K562 (cell line): Measurements from ENCODE around the gene DGKE. TPM values are rescaled to one million over a fixed set of nuclear protein-coding genes. Genes with fewer than 3 reads are reported as not detected.

Experiments
- ATAC-seq: fragments of 200-7000 bp; cut with Tn5 transposase; 3 replicates; pipeline ENCODE4 v1.9.1; 2020; ENCODE audit warnings: moderate library complexity
- BruUV-seq: library from RNA; stranded (reverse); fragments of 400-500 nt; replicated peaks from 2 replicates; lab custom pipeline; 2021; lab: Mats Ljungman, UMichigan
- CTCF ChIA-PET: fragments of 300-600 bp; formaldehyde crosslinking; extraction: SDS; loops from one replicate; lab custom pipeline; 2021; ENCODE audit warnings: low intra/inter-chr PET ratio; lab: Yijun Ruan, JAX
- POLR2A ChIA-PET: fragments of 300-600, 350-650 bp; sonication (Branson Sonifier 250); formaldehyde crosslinking; extraction: SDS; loops from one replicate; lab custom pipeline; 2021; ENCODE audit warnings: antibody characterized with exemption, inconsistent platforms; lab: Yijun Ruan, JAX
- DNase-seq, 4 experiments: peaks; one replicate each; pipeline versions ENCODE4 v3.0.0 to v3.0.0-alpha.2; 2011 to 2018; ENCODE audit warnings: low spot score in 3 of 4, mixed read lengths in 3 of 4; ENCODE audit errors: extremely low read depth in 1 of 4
- FAIRE-seq: peaks from 2 replicates; lab custom pipeline; 2011; peaks lifted over from hg19 to GRCh38; lab: Jason Lieb, UNC
- H2AFZ ChIP-seq: 2 replicates; pipeline ENCODE4 v1.6.0; 2011; ENCODE audit warnings: low read depth, low read length, control low read depth, inconsistent platforms
- H3K27ac ChIP-seq: fragments of 200-600 bp; 3 replicates; pipeline ENCODE4 v1.8.0; 2011; ENCODE audit warnings: low read depth, mild to moderate bottlenecking, control low read depth, inconsistent platforms, low read length, moderate library complexity, mixed read lengths; ENCODE audit errors: extremely low read depth
- H3K27me3 ChIP-seq, 2 experiments: fragments of 300-600 bp in 1 of 2; 2 replicates in 1 of 2; 3 replicates in 1 of 2; pipeline versions ENCODE4 v1.6.0 to v1.8.0; 2011; ENCODE audit warnings: inconsistent platforms in 2 of 2, low read length in 2 of 2, mild to moderate bottlenecking in 1 of 2, mixed read lengths in 1 of 2, moderate library complexity in 1 of 2; ENCODE audit not compliant: control insufficient read depth in 2 of 2, insufficient read depth in 2 of 2
- H3K36me3 ChIP-seq: fragments of 300-600 bp; 3 replicates; pipeline ENCODE4 v1.8.0; 2011; ENCODE audit warnings: mild to moderate bottlenecking, low read length, inconsistent platforms; ENCODE audit not compliant: control insufficient read depth, insufficient read depth
- H3K4me1 ChIP-seq, 2 experiments: fragments of 200-600 bp in 1 of 2; replicated peaks in 1 of 2; 2 replicates in 1 of 2; 3 replicates in 1 of 2; pipeline versions ENCODE4 v1.5.1 to v1.8.0; 2011; ENCODE audit warnings: inconsistent platforms in 2 of 2, low read length in 2 of 2, mild to moderate bottlenecking in 1 of 2, mixed read lengths in 1 of 2, moderate library complexity in 1 of 2; ENCODE audit not compliant: control insufficient read depth in 2 of 2, insufficient read depth in 2 of 2
- H3K4me2 ChIP-seq: 2 replicates; pipeline ENCODE4 v1.6.1; 2011; ENCODE audit warnings: low read length, control low read depth, inconsistent platforms, mixed read lengths; ENCODE audit not compliant: insufficient read depth
- H3K4me3 ChIP-seq: fragments of 200-600 bp; sonication (generic), shearing (Covaris generic); 2 replicates; pipeline ENCODE4 v1.5.1; 2016; ENCODE audit warnings: control low read depth, inconsistent platforms
- H3K79me2 ChIP-seq: fragments of 200-600 bp; 3 replicates; pipeline ENCODE4 v1.8.0; 2011; ENCODE audit warnings: low read length, inconsistent platforms; ENCODE audit not compliant: control insufficient read depth, insufficient read depth
- H3K9ac ChIP-seq, 2 experiments: 2 replicates each; pipeline versions ENCODE4 v1.6.0 to v1.6.1; 2011; ENCODE audit warnings: low read depth in 2 of 2, low read length in 2 of 2, control low read depth in 1 of 2, inconsistent platforms in 1 of 2, mild to moderate bottlenecking in 1 of 2, mixed read lengths in 1 of 2; ENCODE audit not compliant: insufficient read depth in 1 of 2
- H3K9me1 ChIP-seq: one replicate; pipeline ENCODE4 v1.6.0; 2011; ENCODE audit warnings: inconsistent platforms, mild to moderate bottlenecking, low read length, moderate library complexity; ENCODE audit not compliant: control insufficient read depth, insufficient read depth
- H3K9me3 ChIP-seq: replicated peaks from 2 replicates; pipeline ENCODE4 v1.5.1; 2011; ENCODE audit warnings: low read depth, low read length, inconsistent platforms; ENCODE audit not compliant: control insufficient read depth, insufficient read depth
- H4K20me1 ChIP-seq: replicated peaks from 2 replicates; pipeline ENCODE4 v1.6.1; 2011; ENCODE audit warnings: low read length, inconsistent platforms, mixed read lengths; ENCODE audit not compliant: control insufficient read depth, insufficient read depth
- ARID2 ChIP-seq: fragments of 450-650 bp; IDR thresholded peaks from 2 replicates; pipeline ENCODE4 v1.6.1; 2017; ENCODE audit warnings: antibody characterized with exemption, mild to moderate bottlenecking
- HNRNPH1 ChIP-seq: fragments of 200-400 bp; formaldehyde crosslinking; optimal IDR thresholded peaks from 2 replicates; pipeline ENCODE3; 2017; ENCODE audit warnings: low read depth, mild to moderate bottlenecking, low read length, moderate library complexity
- MIER1 ChIP-seq: fragments of 450-650 bp; IDR thresholded peaks from 2 replicates; pipeline ENCODE4 v1.6.1; 2016; ENCODE audit warnings: antibody characterized with exemption, mild to moderate bottlenecking, low read depth
- ZNF57 ChIP-seq: fragments of 450-650 bp; formaldehyde crosslinking; IDR thresholded peaks from 2 replicates; pipeline ENCODE4 v1.4.0; 2020; ENCODE audit warnings: mild to moderate bottlenecking, moderate library complexity
- WGBS: fragments of 100-300 bp; shearing (Covaris generic); methylation state at CpG from one replicate; pipeline ENCODE4 v1.1.6; 2016; ENCODE audit warnings: low coverage, mixed read lengths; ENCODE audit not compliant: insufficient coverage; ENCODE audit errors: missing lambda C conversion rate; 5-methylcytosine and 5-hydroxymethylcytosine counted together
- in situ Hi-C: fragments of 300-500 bp; cut with MboI; formaldehyde crosslinking; loops from 4 replicates; pipeline ENCODE4 v1.15.0; 2018; ENCODE audit warnings: inconsistent platforms, mixed read lengths
- intact Hi-C: fragments of 100-400 bp; cut with micrococcal nuclease; formaldehyde crosslinking; loops from 2 replicates; pipeline ENCODE4 v1.14.2; 2022
- polyA plus RNA-seq, 8 experiments: library from polyadenylated mRNA; depleted of rRNA in 4 of 8; stranded (reverse) in 5 of 8; unstranded in 3 of 8; fragments of >200 nt; fragmentation: Nextera tagmentation in 2 of 8; fragmentation: Illumina TruSeq in 1 of 8; extraction: Ambion mirVana in 2 of 8; extraction: Trizol in 1 of 8; gene quantifications; 2 replicates each; pipeline versions ENCODE4 v1.2.1 to v1.2.3, GENCODE V29; 2011 to 2014; ENCODE audit warnings: inconsistent platforms in 1 of 8, missing spikeins in 1 of 8
- total RNA-seq, 7 experiments: library from RNA; depleted of rRNA in 6 of 7; stranded (reverse); fragments of >200 nt in 6 of 7; fragmentation: Illumina TruSeq in 2 of 7; extraction: Trizol in 2 of 7; gene quantifications; 2 replicates each; pipeline versions ENCODE4 v1.2.1 to v1.2.3, GENCODE V29; 2011 to 2021; ENCODE audit warnings: low replicate concordance in 1 of 7
- TF ChIP-seq, protein P1 (sequence below): sonication (generic); formaldehyde crosslinking; IDR thresholded peaks from 2 replicates; pipeline ENCODE4 v1.9.0; 2022; ENCODE audit warnings: mild to moderate bottlenecking, missing genetic modification reagents
- TF ChIP-seq, protein P2 (sequence below): fragments of 450-650 bp; IDR thresholded peaks from 2 replicates; pipeline ENCODE4 v1.6.1; 2017; ENCODE audit warnings: mild to moderate bottlenecking, moderate library complexity
- TF ChIP-seq, protein P3 (sequence below): sonication (generic); formaldehyde crosslinking; IDR thresholded peaks from 2 replicates; pipeline ENCODE4 v1.8.0; 2022; ENCODE audit warnings: missing genetic modification reagents, mild to moderate bottlenecking, borderline replicate concordance
- TF ChIP-seq, protein P4 (sequence below): sonication (generic); formaldehyde crosslinking; IDR thresholded peaks from 2 replicates; pipeline ENCODE4 v1.8.0; 2022; ENCODE audit warnings: mild to moderate bottlenecking, missing genetic modification reagents

Gene DGKE
- total and polyA plus RNA-seq, 9 of the 15 experiments (the other 6 are each of a cell fraction or from before 2014, with no cell fraction given): 1.3 to 9.9 (median 5.9) TPM

DNA sequence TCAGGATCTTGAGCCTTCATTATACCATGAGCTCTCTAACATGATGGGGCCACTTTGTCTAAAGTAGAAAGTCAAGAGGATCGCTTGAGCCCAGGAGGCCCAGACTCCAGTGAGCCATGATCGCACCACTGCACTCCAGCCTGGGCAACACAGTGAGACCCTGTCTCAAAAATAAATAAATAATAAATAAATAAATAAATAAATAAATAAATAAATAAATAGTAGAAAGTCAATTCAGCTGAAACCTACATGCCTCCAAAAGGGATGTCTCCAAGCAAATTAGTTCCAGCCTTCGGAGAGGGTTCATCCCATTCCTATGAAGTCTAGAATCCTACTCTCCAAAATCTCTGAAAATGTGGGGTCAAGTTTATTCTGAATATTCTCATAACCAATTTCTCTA is 26.2 kb upstream of the DGKE start (continued):
- TF ChIP-seq ARID2 (no peak), ZNF57 (CRISPR knock-in tag) (no peak)
- TF ChIP-seq, protein P1, sequence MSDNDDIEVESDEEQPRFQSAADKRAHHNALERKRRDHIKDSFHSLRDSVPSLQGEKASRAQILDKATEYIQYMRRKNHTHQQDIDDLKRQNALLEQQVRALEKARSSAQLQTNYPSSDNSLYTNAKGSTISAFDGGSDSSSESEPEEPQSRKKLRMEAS (CRISPR knock-in tag): no peak

DNA sequence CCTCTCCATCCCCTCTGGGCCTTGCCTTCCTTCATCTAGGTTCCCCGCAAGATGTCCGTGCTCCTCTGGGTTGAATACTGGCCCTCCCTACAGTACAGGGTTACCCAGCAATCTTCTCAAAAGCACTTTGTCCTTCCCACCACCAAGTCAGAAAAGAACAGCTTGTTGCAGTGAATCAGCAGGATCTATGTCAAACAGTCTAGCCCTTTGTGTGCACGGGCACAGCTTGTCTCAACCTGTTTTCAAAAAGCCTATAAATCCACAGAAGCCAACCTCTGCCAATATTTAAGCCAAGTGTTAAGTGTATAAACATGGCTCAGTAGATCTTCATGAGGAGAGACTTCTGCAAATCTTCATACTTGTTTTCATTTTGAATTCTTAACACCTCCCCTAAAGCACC is 25.4 kb upstream of the DGKE start:
- no peaks in the 10 kb centered on the region for H4K20me1 ChIP-seq
- no TSS peak for BruUV-seq
- peaks cover 15 to 16% of the 10 kb centered on the region in 2 experiments for H3K27me3 ChIP-seq
- no peaks in the 10 kb centered on the region for H3K79me2 ChIP-seq
- H3K4me2 ChIP-seq: no peak overlapping the region
- WGBS: 21% methylated on average over 3 of the region's 3 CpGs
- TF ChIP-seq, protein P2, sequence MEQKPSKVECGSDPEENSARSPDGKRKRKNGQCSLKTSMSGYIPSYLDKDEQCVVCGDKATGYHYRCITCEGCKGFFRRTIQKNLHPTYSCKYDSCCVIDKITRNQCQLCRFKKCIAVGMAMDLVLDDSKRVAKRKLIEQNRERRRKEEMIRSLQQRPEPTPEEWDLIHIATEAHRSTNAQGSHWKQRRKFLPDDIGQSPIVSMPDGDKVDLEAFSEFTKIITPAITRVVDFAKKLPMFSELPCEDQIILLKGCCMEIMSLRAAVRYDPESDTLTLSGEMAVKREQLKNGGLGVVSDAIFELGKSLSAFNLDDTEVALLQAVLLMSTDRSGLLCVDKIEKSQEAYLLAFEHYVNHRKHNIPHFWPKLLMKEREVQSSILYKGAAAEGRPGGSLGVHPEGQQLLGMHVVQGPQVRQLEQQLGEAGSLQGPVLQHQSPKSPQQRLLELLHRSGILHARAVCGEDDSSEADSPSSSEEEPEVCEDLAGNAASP: no peak
- TF ChIP-seq HNRNPH1 (no peak), MIER1 (no peak)
- TF ChIP-seq, protein P3, sequence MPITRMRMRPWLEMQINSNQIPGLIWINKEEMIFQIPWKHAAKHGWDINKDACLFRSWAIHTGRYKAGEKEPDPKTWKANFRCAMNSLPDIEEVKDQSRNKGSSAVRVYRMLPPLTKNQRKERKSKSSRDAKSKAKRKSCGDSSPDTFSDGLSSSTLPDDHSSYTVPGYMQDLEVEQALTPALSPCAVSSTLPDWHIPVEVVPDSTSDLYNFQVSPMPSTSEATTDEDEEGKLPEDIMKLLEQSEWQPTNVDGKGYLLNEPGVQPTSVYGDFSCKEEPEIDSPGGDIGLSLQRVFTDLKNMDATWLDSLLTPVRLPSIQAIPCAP (CRISPR knock-in tag): no peak
- TF ChIP-seq, protein P4, sequence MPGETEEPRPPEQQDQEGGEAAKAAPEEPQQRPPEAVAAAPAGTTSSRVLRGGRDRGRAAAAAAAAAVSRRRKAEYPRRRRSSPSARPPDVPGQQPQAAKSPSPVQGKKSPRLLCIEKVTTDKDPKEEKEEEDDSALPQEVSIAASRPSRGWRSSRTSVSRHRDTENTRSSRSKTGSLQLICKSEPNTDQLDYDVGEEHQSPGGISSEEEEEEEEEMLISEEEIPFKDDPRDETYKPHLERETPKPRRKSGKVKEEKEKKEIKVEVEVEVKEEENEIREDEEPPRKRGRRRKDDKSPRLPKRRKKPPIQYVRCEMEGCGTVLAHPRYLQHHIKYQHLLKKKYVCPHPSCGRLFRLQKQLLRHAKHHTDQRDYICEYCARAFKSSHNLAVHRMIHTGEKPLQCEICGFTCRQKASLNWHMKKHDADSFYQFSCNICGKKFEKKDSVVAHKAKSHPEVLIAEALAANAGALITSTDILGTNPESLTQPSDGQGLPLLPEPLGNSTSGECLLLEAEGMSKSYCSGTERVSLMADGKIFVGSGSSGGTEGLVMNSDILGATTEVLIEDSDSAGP (CRISPR knock-in tag): no peak
- TF ChIP-seq, all 486 proteins: peak for 0
- in situ Hi-C loops: no loop called here
- DNase-seq: no peak
- Histone ChIP-seq H3K9me3 (no peaks in the 10 kb centered on the region), H3K36me3 (no peaks in the 10 kb centered on the region), H3K9me1 (no peaks in the 10 kb centered on the region), H3K4me1 (peaks cover 0 to 3% of the 10 kb centered on the region in 2 experiments; a peak in 2 of 5 replicates), H3K27ac (no peak overlapping the region), H2AFZ (0 out of 2 replicates have a peak overlapping the region, but pooled peaks have one; percentile 30), H3K9ac (no peak overlapping the region), H3K4me3 (no peak overlapping the region)
- FAIRE-seq: no peak
- intact Hi-C loops: no loop called here
- ATAC-seq: no peak
- POLR2A ChIA-PET: interaction anchor here (0.7 kb wide), 1 partner anchor 153 kb away, joined by 3 read pairs; the partner anchor contains the start of gene COIL
- CTCF ChIA-PET: no interaction called here
